Mesothelial cell of epicardium (in vitro differentiated cells): Measurements from ENCODE around the gene SIAH2. TPM values are rescaled to one million over a fixed set of nuclear protein-coding genes. Genes with fewer than 3 reads are reported as not detected.

Experiments
- DNase-seq, 2 experiments: peaks; one replicate each; pipeline ENCODE4 v3.0.0; 2021; ENCODE audit warnings: low spot score in 2 of 2; ENCODE audit not compliant: unreplicated experiment in 2 of 2
- H3K27ac Mint-ChIP-seq: 2 replicates; pipeline ENCODE4 v1.8.0; 2021; ENCODE audit warnings: mixed read lengths
- H3K27me3 Mint-ChIP-seq: 2 replicates; pipeline ENCODE4 v1.8.0; 2021; ENCODE audit warnings: low read depth, mixed read lengths
- H3K36me3 Mint-ChIP-seq: 2 replicates; pipeline ENCODE4 v1.8.0; 2021; ENCODE audit warnings: mixed read lengths
- H3K4me1 Mint-ChIP-seq: 2 replicates; pipeline ENCODE4 v1.8.0; 2021; ENCODE audit warnings: mixed read lengths
- H3K4me3 Mint-ChIP-seq: 2 replicates; pipeline ENCODE4 v1.8.0; 2021; ENCODE audit warnings: mild to moderate bottlenecking, moderate library complexity, mixed read lengths
- H3K9me3 Mint-ChIP-seq: 2 replicates; pipeline ENCODE4 v1.8.0; 2021; ENCODE audit warnings: mixed read lengths
- total RNA-seq: library from RNA; stranded (reverse); gene quantifications from 3 replicates; pipeline ENCODE4 v1.2.1, GENCODE V29; 2021
- TF ChIP-seq, protein P1 (sequence below): fragments of 200-600 bp; sonication (generic); IDR thresholded peaks from one replicate; pipeline ENCODE4 v1.5.0; 2021; ENCODE audit warnings: antibody characterized with exemption; ENCODE audit not compliant: unreplicated experiment

SIAH2 gene
- total RNA-seq, 1 donor from 2014 or later = 9.5 TPM

GRCh38 chr3:150756491-150757059 is 6.4 kb downstream of the SIAH2 start:
- Mint-ChIP-seq H3K9me3 (no peaks in the 10 kb centered on the region), H3K27ac (no peak overlapping the region), H3K36me3 (peaks cover 11% of the 10 kb centered on the region), H3K4me3 (no peak overlapping the region), H3K27me3 (no peaks in the 10 kb centered on the region), H3K4me1 (peaks cover 15% of the 10 kb centered on the region)
- TF ChIP-seq, protein P1, sequence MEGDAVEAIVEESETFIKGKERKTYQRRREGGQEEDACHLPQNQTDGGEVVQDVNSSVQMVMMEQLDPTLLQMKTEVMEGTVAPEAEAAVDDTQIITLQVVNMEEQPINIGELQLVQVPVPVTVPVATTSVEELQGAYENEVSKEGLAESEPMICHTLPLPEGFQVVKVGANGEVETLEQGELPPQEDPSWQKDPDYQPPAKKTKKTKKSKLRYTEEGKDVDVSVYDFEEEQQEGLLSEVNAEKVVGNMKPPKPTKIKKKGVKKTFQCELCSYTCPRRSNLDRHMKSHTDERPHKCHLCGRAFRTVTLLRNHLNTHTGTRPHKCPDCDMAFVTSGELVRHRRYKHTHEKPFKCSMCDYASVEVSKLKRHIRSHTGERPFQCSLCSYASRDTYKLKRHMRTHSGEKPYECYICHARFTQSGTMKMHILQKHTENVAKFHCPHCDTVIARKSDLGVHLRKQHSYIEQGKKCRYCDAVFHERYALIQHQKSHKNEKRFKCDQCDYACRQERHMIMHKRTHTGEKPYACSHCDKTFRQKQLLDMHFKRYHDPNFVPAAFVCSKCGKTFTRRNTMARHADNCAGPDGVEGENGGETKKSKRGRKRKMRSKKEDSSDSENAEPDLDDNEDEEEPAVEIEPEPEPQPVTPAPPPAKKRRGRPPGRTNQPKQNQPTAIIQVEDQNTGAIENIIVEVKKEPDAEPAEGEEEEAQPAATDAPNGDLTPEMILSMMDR = no peak
- DNase-seq = no peak

GRCh38 chr3:150755902-150756301 is 7.1 kb downstream of the SIAH2 start:
- Mint-ChIP-seq H3K36me3 (peaks cover 11% of the 10 kb centered on the region), H3K4me3 (no peak overlapping the region), H3K27me3 (no peaks in the 10 kb centered on the region), H3K27ac (no peak overlapping the region), H3K4me1 (peaks cover 8% of the 10 kb centered on the region), H3K9me3 (no peaks in the 10 kb centered on the region)
- DNase-seq = no peak
- TF ChIP-seq, protein P1 = no peak

DNA sequence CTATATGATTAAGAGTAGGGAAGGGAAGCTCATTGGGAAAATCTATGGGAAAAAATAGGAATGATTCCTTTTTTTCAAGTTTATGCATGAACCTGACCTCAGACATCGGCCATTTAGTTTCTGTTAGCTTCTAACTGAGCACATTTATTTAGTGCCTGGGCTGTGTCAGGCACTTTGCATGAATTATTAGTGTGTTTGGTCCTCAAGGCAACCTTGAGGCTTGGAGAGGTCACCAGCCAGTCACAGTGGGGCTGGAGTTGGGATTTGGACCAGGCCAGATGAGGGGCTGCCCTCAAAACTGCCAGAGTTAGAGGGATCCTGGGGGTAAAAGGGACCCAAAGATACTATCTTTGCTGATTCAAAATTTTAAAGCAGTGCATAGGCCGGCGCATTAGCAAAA is 8.1 kb downstream of the SIAH2 start:
- H3K9me3 Mint-ChIP-seq = no peaks in the 10 kb centered on the region
- no peak for DNase-seq
- TF ChIP-seq, protein P1 = no peak
- no peaks in the 10 kb centered on the region for H3K4me1 Mint-ChIP-seq
- peaks cover 11% of the 10 kb centered on the region for H3K36me3 Mint-ChIP-seq
- H3K27me3 Mint-ChIP-seq = no peaks in the 10 kb centered on the region
- H3K27ac Mint-ChIP-seq = no peak overlapping the region
- no peak overlapping the region for H3K4me3 Mint-ChIP-seq

DNA sequence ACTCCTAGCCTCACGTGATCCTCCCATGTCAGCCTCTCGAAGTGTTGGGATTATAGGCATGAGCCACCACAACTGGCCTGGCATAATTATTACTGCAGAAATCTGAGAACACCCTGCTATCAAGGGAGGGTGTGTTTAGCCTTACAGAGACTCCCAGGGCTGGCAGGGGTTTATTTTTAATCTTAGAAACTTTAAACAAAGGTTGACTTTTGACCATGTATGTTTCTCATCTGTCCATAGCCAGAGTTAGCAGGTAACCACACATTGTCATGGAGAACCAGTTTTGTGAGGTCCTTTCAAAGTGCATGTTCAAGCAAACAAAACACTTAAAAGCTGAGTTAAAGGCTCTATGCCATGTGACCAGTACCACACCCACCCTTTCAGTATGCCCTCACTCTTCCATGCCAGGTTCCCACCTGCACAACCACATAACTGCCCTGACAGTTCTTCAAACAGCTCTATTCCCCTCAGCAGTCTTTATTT is 11.1 kb downstream of the SIAH2 start:
- Mint-ChIP-seq H3K4me1 (peaks cover 2% of the 10 kb centered on the region), H3K27me3 (no peaks in the 10 kb centered on the region), H3K27ac (no peak overlapping the region), H3K9me3 (no peaks in the 10 kb centered on the region), H3K36me3 (peaks cover 6% of the 10 kb centered on the region), H3K4me3 (no peak overlapping the region)
- TF ChIP-seq, protein P1 = no peak
- no peak for DNase-seq

DNA sequence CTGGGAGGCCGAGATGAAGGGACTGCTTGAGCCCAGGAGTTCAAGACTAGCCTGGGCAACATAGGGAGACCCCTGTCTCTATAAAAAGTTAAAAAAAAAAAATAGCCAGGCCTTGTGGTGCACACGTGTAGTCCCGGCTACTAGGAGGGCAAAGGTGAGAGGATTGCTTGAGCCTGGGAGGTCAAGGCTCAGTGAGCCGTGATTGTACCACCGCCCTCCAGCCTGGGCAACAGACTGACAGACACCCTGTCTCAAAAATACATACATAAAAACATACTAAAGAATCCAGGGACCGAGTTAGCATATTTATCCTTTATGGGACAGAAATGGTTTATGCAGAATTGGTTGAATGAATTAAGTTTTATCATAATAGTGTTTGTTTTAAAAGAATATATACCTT is 13.7 kb downstream of the SIAH2 start:
- no peak for DNase-seq
- TF ChIP-seq, protein P1 = no peak
- peaks cover 6% of the 10 kb centered on the region for H3K36me3 Mint-ChIP-seq
- H3K9me3 Mint-ChIP-seq = no peaks in the 10 kb centered on the region
- H3K4me1 Mint-ChIP-seq = peaks cover 6% of the 10 kb centered on the region
- H3K27me3 Mint-ChIP-seq = no peaks in the 10 kb centered on the region
- H3K27ac Mint-ChIP-seq = no peak overlapping the region
- H3K4me3 Mint-ChIP-seq = no peak overlapping the region

GRCh38 chr3:150748684-150749047 is 14.3 kb downstream of the SIAH2 start:
- DNase-seq = no peak
- Mint-ChIP-seq H3K4me3 (no peak overlapping the region), H3K27ac (no peak overlapping the region)

More at GRCh38 chr3:150748684-150749047, 14.3 kb downstream of the SIAH2 start:
- TF ChIP-seq, protein P1 = no peak
- H3K36me3 Mint-ChIP-seq = peaks cover 6% of the 10 kb centered on the region
- no peaks in the 10 kb centered on the region for H3K27me3 Mint-ChIP-seq
- H3K4me1 Mint-ChIP-seq = peaks cover 12% of the 10 kb centered on the region
- H3K9me3 Mint-ChIP-seq = no peaks in the 10 kb centered on the region
